GM12878 (cell line): ENCODE results near the gene MDN1. TPM values are rescaled to one million over a fixed set of nuclear protein-coding genes. Genes with fewer than 3 reads are reported as not detected.

Source experiments
- ATAC-seq: fragments of 200-7000 bp; cut with Tn5 transposase; 3 replicates; pipeline ENCODE4 v1.9.1; 2020; ENCODE audit warnings: mild to moderate bottlenecking, moderate library complexity
- BruUV-seq: library from RNA; stranded (reverse); fragments of 400-500 nt; replicated peaks from 2 replicates; lab custom pipeline; 2021; lab: Mats Ljungman, UMichigan
- CTCF ChIA-PET: fragments of 300-600 bp; sonication (Branson Sonifier 250); formaldehyde crosslinking; extraction: SDS; loops from one replicate; lab custom pipeline; 2021; ENCODE audit warnings: inconsistent platforms; lab: Yijun Ruan, JAX
- POLR2A ChIA-PET: fragments of 350-600 bp; formaldehyde crosslinking; extraction: SDS; loops from one replicate; lab custom pipeline; 2021; ENCODE audit warnings: inconsistent platforms; lab: Charles Lee
- RAD21 ChIA-PET: fragments of 300-600 bp; sonication (Branson Sonifier 250); formaldehyde crosslinking; loops from one replicate; lab custom pipeline; 2023; ENCODE audit warnings: antibody characterized with exemption; ENCODE audit not compliant: unreplicated experiment; lab: Charles Lee
- SMC1A ChIA-PET: fragments of 300-600 bp; sonication (Branson Sonifier 250); formaldehyde crosslinking; loops from one replicate; lab custom pipeline; 2023; ENCODE audit not compliant: unreplicated experiment, uncharacterized antibody; lab: Charles Lee
- DNase-seq: peaks from one replicate; pipeline ENCODE4 v3.0.0-alpha.2; 2011; ENCODE audit warnings: low read depth, low spot score
- FAIRE-seq: peaks from 3 replicates; lab custom pipeline; 2011; peaks lifted over from hg19 to GRCh38; lab: Jason Lieb, UNC
- H2AFZ ChIP-seq: 2 replicates; pipeline ENCODE4 v1.6.0; 2011; ENCODE audit warnings: low read depth, low read length, control low read depth; ENCODE audit not compliant: control insufficient read depth
- H3K27ac ChIP-seq: 2 replicates; pipeline ENCODE4 v1.5.1; 2011; ENCODE audit warnings: control low read depth; ENCODE audit not compliant: control insufficient read depth, insufficient read depth
- H3K27me3 ChIP-seq, 2 experiments: replicated peaks in 1 of 2; 2 replicates each; pipeline versions ENCODE4 v1.6.0 to v1.6.1; 2011; ENCODE audit warnings: low read length in 1 of 2; ENCODE audit not compliant: control insufficient read depth in 2 of 2, insufficient read depth in 2 of 2
- H3K36me3 ChIP-seq, 2 experiments: 2 replicates each; pipeline ENCODE4 v1.5.1; 2011; ENCODE audit warnings: low read length in 1 of 2; ENCODE audit not compliant: control insufficient read depth in 2 of 2, insufficient read depth in 2 of 2
- H3K4me1 ChIP-seq: 2 replicates; pipeline ENCODE4 v1.6.1; 2011; ENCODE audit warnings: mild to moderate bottlenecking, low read length, moderate library complexity, mixed read lengths; ENCODE audit not compliant: control insufficient read depth, insufficient read depth
- H3K4me2 ChIP-seq: 2 replicates; pipeline ENCODE4 v1.6.0; 2011; ENCODE audit warnings: control low read depth; ENCODE audit not compliant: control insufficient read depth, insufficient read depth
- H3K4me3 ChIP-seq: fragments of 200-600 bp; sonication (generic); 2 replicates; pipeline ENCODE4 v1.5.1; 2016
- H3K79me2 ChIP-seq: 2 replicates; pipeline ENCODE4 v1.6.0; 2011; ENCODE audit warnings: low read length; ENCODE audit not compliant: control insufficient read depth, insufficient read depth
- H3K9ac ChIP-seq: 2 replicates; pipeline ENCODE4 v1.8.0; 2011; ENCODE audit warnings: low read length, control low read depth, mixed read lengths; ENCODE audit not compliant: control insufficient read depth, insufficient read depth
- H3K9me3 ChIP-seq: replicated peaks from 3 replicates; pipeline ENCODE4 v1.5.1; 2011; ENCODE audit warnings: mild to moderate bottlenecking, low read length; ENCODE audit not compliant: control insufficient read depth, insufficient read depth
- H4K20me1 ChIP-seq: 2 replicates; pipeline ENCODE4 v1.6.0; 2011; ENCODE audit not compliant: control insufficient read depth, insufficient read depth
- CEBPB ChIP-seq, 2 experiments: fragments of 150-350 bp in 1 of 2; IDR thresholded peaks; 2 replicates each; pipeline ENCODE4 v1.6.1; 2012 to 2014; ENCODE audit warnings: low read depth in 2 of 2, low read length in 2 of 2, borderline replicate concordance in 1 of 2, inconsistent platforms in 1 of 2
- HCFC1 ChIP-seq: fragments of 150-350 bp; IDR thresholded peaks from 2 replicates; pipeline ENCODE4 v1.6.1; 2014; ENCODE audit warnings: low read length
- HDAC2 ChIP-seq: fragments of 200-600 bp; sonication (generic); IDR thresholded peaks from 2 replicates; pipeline ENCODE4 v1.6.1; 2017
- PAX5 ChIP-seq: IDR thresholded peaks from 2 replicates; pipeline ENCODE4 v1.6.1; 2011; ENCODE audit warnings: low read depth, low read length, borderline replicate concordance
- POLR2AphosphoS2 ChIP-seq: IDR thresholded peaks from 2 replicates; pipeline ENCODE4 v1.6.1; 2011; ENCODE audit warnings: low read depth, mild to moderate bottlenecking, low read length, improper control_type of control experiment, moderate library complexity
- PRDM15 ChIP-seq: fragments of 450-650 bp; formaldehyde crosslinking; IDR thresholded peaks from 2 replicates; pipeline ENCODE4 v1.4.0; 2020; ENCODE audit warnings: mild to moderate bottlenecking, moderate library complexity
- SKIL ChIP-seq: fragments of 450-650 bp; IDR thresholded peaks from 2 replicates; pipeline ENCODE4 v1.6.1; 2017; ENCODE audit warnings: mild to moderate bottlenecking, low read depth, inconsistent platforms; ENCODE audit not compliant: poor library complexity, severe bottlenecking
- SMAD5 ChIP-seq: IDR thresholded peaks from 2 replicates; pipeline ENCODE4 v1.6.1; 2016; ENCODE audit warnings: antibody characterized with exemption, low read depth
- TAF1 ChIP-seq: IDR thresholded peaks from 2 replicates; pipeline ENCODE4 v1.6.1; 2011; ENCODE audit warnings: mild to moderate bottlenecking, low read depth, low read length, borderline replicate concordance
- ZNF622 ChIP-seq: fragments of 450-650 bp; IDR thresholded peaks from 2 replicates; pipeline ENCODE4 v1.6.1; 2017; ENCODE audit warnings: mild to moderate bottlenecking, inconsistent platforms
- WGBS: methylation state at CpG from one replicate; pipeline ENCODE4 v1.1.6; 2016; ENCODE audit warnings: low lambda C conversion rate; ENCODE audit not compliant: insufficient replicate concordance, insufficient coverage; ENCODE audit errors: missing lambda C conversion rate; 5-methylcytosine and 5-hydroxymethylcytosine counted together
- in situ Hi-C: fragments of 300-500 bp; cut with MboI; formaldehyde crosslinking; loops from 9 replicates; pipeline ENCODE4 v1.14.3; 2018; ENCODE audit warnings: mixed read lengths
- intact Hi-C: fragments of 100-400 bp; cut with micrococcal nuclease; formaldehyde crosslinking; loops from one replicate; pipeline ENCODE4 v1.14.2; 2022; ENCODE audit not compliant: unreplicated experiment
- polyA plus RNA-seq, 11 experiments: library from polyadenylated mRNA; depleted of rRNA in 4 of 11; unstranded in 6 of 11; stranded (reverse) in 5 of 11; fragments of >200 nt; fragmentation: Nextera tagmentation in 4 of 11; fragmentation: Illumina TruSeq in 1 of 11; extraction: Ambion mirVana in 4 of 11; extraction: Trizol in 1 of 11; gene quantifications; 1 replicate in 1 of 11; 2 replicates in 10 of 11; pipeline versions ENCODE4 v1.2.1 to v1.2.3, GENCODE V29; 2011 to 2016; ENCODE audit warnings: inconsistent platforms in 2 of 11, missing spikeins in 2 of 11, low read depth in 1 of 11
- total RNA-seq, 4 experiments: library from RNA; depleted of rRNA in 3 of 4; stranded (reverse); fragments of >200 nt in 3 of 4; fragmentation: Illumina TruSeq in 1 of 4; extraction: Trizol in 1 of 4; gene quantifications; 2 replicates each; pipeline versions ENCODE4 v1.2.1 to v1.2.3, GENCODE V29; 2013 to 2021

Gene MDN1
- total and polyA plus RNA-seq, 10 of the 15 experiments (the other 5 are each of a cell fraction or from before 2014, with no cell fraction given): 14.3 to 50.1 (median 22.1) TPM

- no peaks in the 10 kb centered on the region for H3K9me3 ChIP-seq
- no peaks in the 10 kb centered on the region for H3K27me3 ChIP-seq
- no peaks in the 10 kb centered on the region for H3K79me2 ChIP-seq
- H4K20me1 ChIP-seq: no peaks in the 10 kb centered on the region
- no peak overlapping the region for H3K4me3 ChIP-seq
- no peak for DNase-seq
- SMC1A ChIA-PET: interaction anchor here (1.8 kb wide), 1 partner anchor 232 kb away, joined by 5 read pairs; no protein-coding TSS in a partner anchor
- intact Hi-C loops (no loop called here), in situ Hi-C loops (no loop called here)
- no peak for FAIRE-seq
- H3K4me1 ChIP-seq: no peaks in the 10 kb centered on the region
- H3K36me3 ChIP-seq: no peaks in the 10 kb centered on the region; a peak in 1 of 4 replicates
- no peak overlapping the region for H3K9ac ChIP-seq
- POLR2A ChIA-PET: no interaction called here
- no peak overlapping the region for H2AFZ ChIP-seq
- 74% methylated on average over 5 of the region's 5 CpGs for WGBS
- H3K4me2 ChIP-seq: no peak overlapping the region
- TF ChIP-seq CEBPB (IDR thresholded peaks at IDR 0.05; ENCODE audit: borderline replicate concordance in 1 of 2, low read depth in 2 of 2, low read length in 2 of 2) (no peak), PRDM15 (no peak), POLR2AphosphoS2 (no peak), SMAD5 (no peak), PAX5 (no peak), HDAC2 (no peak), TAF1 (no peak), SKIL (no peak), HCFC1 (no peak), ZNF622 (no peak)
- ATAC-seq: no peak
- no peak overlapping the region for H3K27ac ChIP-seq
- CTCF ChIA-PET: interaction anchor here (0.7 to 2.1 kb wide), 6 partner anchors 11 to 239 kb away, joined by 3 to 7 read pairs (median 4); no protein-coding TSS in a partner anchor
- no TSS peak for BruUV-seq
- RAD21 ChIA-PET: interaction anchor here (0.7 kb wide), 1 partner anchor 20 kb away, joined by 3 read pairs; no protein-coding TSS in a partner anchor
Measured at GRCh38 chr6:89604653-89605052, 214.9 kb downstream of the MDN1 start.
